Prostate gland (tissue), 2 donors: ENCODE measurements around the gene MEIS2. TPM values are rescaled to one million over a fixed set of nuclear protein-coding genes. Genes with fewer than 3 reads are reported as not detected.

Source experiments
- DNase-seq: peaks from one replicate; pipeline ENCODE4 v3.0.0-alpha.2; 2019; ENCODE audit warnings: low spot score
- H3K27ac ChIP-seq, 2 donors: fragments of 200-600 bp; sonication (generic); 2 replicates each; pipeline ENCODE4 v1.5.1; 2017 to 2019
- H3K27me3 ChIP-seq: fragments of 200-600 bp; sonication (generic); replicated peaks from 2 replicates; pipeline ENCODE4 v1.5.1; 2019; ENCODE audit not compliant: insufficient read depth
- H3K36me3 ChIP-seq, 2 donors: fragments of 200-600 bp; sonication (generic); 1 replicate in 1 of 2; 2 replicates in 1 of 2; pipeline versions ENCODE4 v1.5.1 to v1.8.1; 2017 to 2019
- H3K4me1 ChIP-seq: fragments of 200-600 bp; sonication (generic); replicated peaks from 2 replicates; pipeline ENCODE4 v1.5.1; 2019
- H3K4me3 ChIP-seq, 2 donors: fragments of 200-600 bp; sonication (generic); 2 replicates each; pipeline ENCODE4 v1.5.1; 2017 to 2019
- H3K9me3 ChIP-seq: fragments of 200-600 bp; sonication (generic); 2 replicates; pipeline ENCODE4 v1.5.1; 2017
- POLR2A ChIP-seq: fragments of 450-650 bp; IDR thresholded peaks from one replicate; pipeline ENCODE4 v1.6.1; 2016; ENCODE audit warnings: antibody characterized with exemption, mild to moderate bottlenecking
- POLR2AphosphoS5 ChIP-seq: sonication (generic); formaldehyde crosslinking; IDR thresholded peaks from one replicate; pipeline ENCODE4 v1.6.1; 2017; ENCODE audit warnings: antibody characterized with exemption
- WGBS: methylation state at CpG from one replicate; pipeline ENCODE4 v1.1.5; 2018; 5-methylcytosine and 5-hydroxymethylcytosine counted together
- intact Hi-C: fragments of 100-400 bp; cut with DNase I; formaldehyde crosslinking; loops from one replicate; pipeline ENCODE4 v1.14.2; 2022
- total RNA-seq, 2 donors: library from RNA; depleted of rRNA; stranded (reverse); fragments of >200 nt; gene quantifications; one replicate each; pipeline ENCODE4 v1.1.0, GENCODE V29; 2016
- TF ChIP-seq, protein P1 (sequence below), 4 experiments: fragments of 200-600 bp in 2 of 4; fragments of 450-650 bp in 2 of 4; sonication (generic) in 2 of 4; IDR thresholded peaks; 1 replicate in 3 of 4; 2 replicates in 1 of 4; pipeline ENCODE4 v1.5.1; 2016 to 2019; ENCODE audit warnings: antibody characterized with exemption in 4 of 4, mild to moderate bottlenecking in 2 of 4, moderate library complexity in 2 of 4

MEIS2 gene
- total RNA-seq, 2 donors from 2014 or later = 53.4 to 73.2 TPM

GRCh38 chr15:37002041-37002672 lies 98.2 kb downstream of the MEIS2 start:
- H3K4me3 ChIP-seq = no peak overlapping the region
- no peaks in the 10 kb centered on the region for H3K4me1 ChIP-seq
- intact Hi-C loops = no loop called here
- DNase-seq = no peak
- no peaks in the 10 kb centered on the region for H3K36me3 ChIP-seq
- WGBS = 92% methylated on average over 4 of the region's 4 CpGs
- no peak for TF ChIP-seq POLR2A
- H3K27me3 ChIP-seq = no peaks in the 10 kb centered on the region
- H3K9me3 ChIP-seq = no peaks in the 10 kb centered on the region
- H3K27ac ChIP-seq = no peak overlapping the region

GRCh38 chr15:37001417-37001816 lies 98.9 kb downstream of the MEIS2 start:
- H3K27ac ChIP-seq = no peak overlapping the region

GRCh38 chr15:36999778-37000177 lies 100.6 kb downstream of the MEIS2 start:
- H3K4me1 ChIP-seq = no peaks in the 10 kb centered on the region
- TF ChIP-seq, protein P1, sequence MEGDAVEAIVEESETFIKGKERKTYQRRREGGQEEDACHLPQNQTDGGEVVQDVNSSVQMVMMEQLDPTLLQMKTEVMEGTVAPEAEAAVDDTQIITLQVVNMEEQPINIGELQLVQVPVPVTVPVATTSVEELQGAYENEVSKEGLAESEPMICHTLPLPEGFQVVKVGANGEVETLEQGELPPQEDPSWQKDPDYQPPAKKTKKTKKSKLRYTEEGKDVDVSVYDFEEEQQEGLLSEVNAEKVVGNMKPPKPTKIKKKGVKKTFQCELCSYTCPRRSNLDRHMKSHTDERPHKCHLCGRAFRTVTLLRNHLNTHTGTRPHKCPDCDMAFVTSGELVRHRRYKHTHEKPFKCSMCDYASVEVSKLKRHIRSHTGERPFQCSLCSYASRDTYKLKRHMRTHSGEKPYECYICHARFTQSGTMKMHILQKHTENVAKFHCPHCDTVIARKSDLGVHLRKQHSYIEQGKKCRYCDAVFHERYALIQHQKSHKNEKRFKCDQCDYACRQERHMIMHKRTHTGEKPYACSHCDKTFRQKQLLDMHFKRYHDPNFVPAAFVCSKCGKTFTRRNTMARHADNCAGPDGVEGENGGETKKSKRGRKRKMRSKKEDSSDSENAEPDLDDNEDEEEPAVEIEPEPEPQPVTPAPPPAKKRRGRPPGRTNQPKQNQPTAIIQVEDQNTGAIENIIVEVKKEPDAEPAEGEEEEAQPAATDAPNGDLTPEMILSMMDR (IDR thresholded peaks at IDR 0.05) = no peak
- no peak for TF ChIP-seq POLR2A
- no peak for TF ChIP-seq POLR2AphosphoS5
- H3K9me3 ChIP-seq = no peaks in the 10 kb centered on the region
- no peak overlapping the region for H3K27ac ChIP-seq
- DNase-seq = no peak
- H3K4me3 ChIP-seq = no peak overlapping the region
- WGBS = 85% methylated on average over 1 of the region's 1 CpG
- intact Hi-C loops = no loop called here
- H3K36me3 ChIP-seq = no peaks in the 10 kb centered on the region
- no peaks in the 10 kb centered on the region for H3K27me3 ChIP-seq

More at GRCh38 chr15:37001417-37001816, 98.9 kb downstream of the MEIS2 start:
- no peak overlapping the region for H3K4me3 ChIP-seq
- DNase-seq = no peak
- no peaks in the 10 kb centered on the region for H3K36me3 ChIP-seq
- no peaks in the 10 kb centered on the region for H3K4me1 ChIP-seq
- TF ChIP-seq POLR2A = no peak
- TF ChIP-seq POLR2AphosphoS5 = no peak
- TF ChIP-seq, protein P1 (IDR thresholded peaks at IDR 0.05) = no peak
- intact Hi-C loops = no loop called here
- H3K9me3 ChIP-seq = no peaks in the 10 kb centered on the region
- H3K27me3 ChIP-seq = no peaks in the 10 kb centered on the region

GRCh38 chr15:36996538-36997181 lies 103.7 kb downstream of the MEIS2 start:
- WGBS = 67% methylated on average over 4 of the region's 4 CpGs
- TF ChIP-seq POLR2A = no peak
- TF ChIP-seq, protein P1 (IDR thresholded peaks at IDR 0.05) = no peak
- no peak for TF ChIP-seq POLR2AphosphoS5
- Histone ChIP-seq H3K27ac (no peak overlapping the region), H3K4me3 (no peak overlapping the region), H3K4me1 (no peaks in the 10 kb centered on the region), H3K27me3 (no peaks in the 10 kb centered on the region), H3K9me3 (no peaks in the 10 kb centered on the region), H3K36me3 (no peaks in the 10 kb centered on the region)
- DNase-seq = no peak
- intact Hi-C loops = no loop called here

GRCh38 chr15:36996121-36996520 lies 104.2 kb downstream of the MEIS2 start:
- no peak overlapping the region for H3K27ac ChIP-seq
- H3K4me3 ChIP-seq = no peak overlapping the region
- intact Hi-C loops = no loop called here

More at GRCh38 chr15:36996121-36996520, 104.2 kb downstream of the MEIS2 start:
- no peak for DNase-seq
- 85% methylated on average over 2 of the region's 2 CpGs for WGBS
- Histone ChIP-seq H3K36me3 (no peaks in the 10 kb centered on the region), H3K4me1 (no peaks in the 10 kb centered on the region), H3K27me3 (no peaks in the 10 kb centered on the region), H3K9me3 (no peaks in the 10 kb centered on the region)
- TF ChIP-seq POLR2AphosphoS5 (no peak), POLR2A (no peak)
- TF ChIP-seq, protein P1 (IDR thresholded peaks at IDR 0.05) = no peak
